HepG2 (cell line): ENCODE measurements around the gene TUBGCP6. TPM values are rescaled to one million over a fixed set of nuclear protein-coding genes. Genes with fewer than 3 reads are reported as not detected.

Experiments
- ATAC-seq: fragments of 200-7000 bp; cut with Tn5 transposase; 3 replicates; pipeline ENCODE4 v1.9.1; 2020; ENCODE audit warnings: mild to moderate bottlenecking, moderate library complexity
- BruUV-seq: library from RNA; stranded (reverse); fragments of 400-500 nt; replicated peaks from 2 replicates; lab custom pipeline; 2021; lab: Mats Ljungman, UMichigan
- CTCF ChIA-PET: fragments of 300-600 bp; formaldehyde crosslinking; extraction: SDS; loops from one replicate; lab custom pipeline; 2021; ENCODE audit warnings: low total read pairs, inconsistent platforms, low intra/inter-chr PET ratio; lab: Yijun Ruan, JAX
- POLR2A ChIA-PET: fragments of 350-600 bp; sonication (Branson Sonifier 250); formaldehyde crosslinking; loops from one replicate; lab custom pipeline; 2020; ENCODE audit warnings: antibody characterized with exemption, inconsistent platforms; lab: Yijun Ruan, JAX
- DNase-seq: peaks from one replicate; pipeline ENCODE4 v3.0.0-alpha.2; 2015; ENCODE audit warnings: low spot score
- FAIRE-seq: peaks from 3 replicates; lab custom pipeline; 2011; peaks lifted over from hg19 to GRCh38; lab: Jason Lieb, UNC
- H2AFZ ChIP-seq: one replicate; pipeline ENCODE4 v1.6.1; 2011; ENCODE audit warnings: low read length, inconsistent platforms
- H3K27ac ChIP-seq: fragments of 300-600 bp; 3 replicates; pipeline ENCODE4 v1.8.0; 2011; ENCODE audit warnings: mixed run types, mild to moderate bottlenecking, mixed read lengths, low read length, inconsistent platforms; ENCODE audit not compliant: insufficient read depth; ENCODE audit errors: extremely low read length
- H3K27me3 ChIP-seq, 2 experiments: fragments of 200-600 bp in 1 of 2; 2 replicates in 1 of 2; 3 replicates in 1 of 2; pipeline versions ENCODE4 v1.6.0 to v1.8.0; 2011; ENCODE audit warnings: low read length in 2 of 2, mild to moderate bottlenecking in 2 of 2, moderate library complexity in 2 of 2, inconsistent platforms in 1 of 2; ENCODE audit not compliant: insufficient read depth in 2 of 2, control insufficient read depth in 1 of 2
- H3K36me3 ChIP-seq, 2 experiments: fragments of 200-600 bp in 1 of 2; replicated peaks in 1 of 2; 2 replicates in 1 of 2; 3 replicates in 1 of 2; pipeline versions ENCODE4 v1.5.1 to v1.8.0; 2011; ENCODE audit warnings: low read length in 2 of 2, inconsistent platforms in 1 of 2; ENCODE audit not compliant: insufficient read depth in 2 of 2, control insufficient read depth in 1 of 2
- H3K4me1 ChIP-seq: 2 replicates; pipeline ENCODE4 v1.5.1; 2012; ENCODE audit warnings: low read length, inconsistent platforms; ENCODE audit not compliant: insufficient read depth
- H3K4me2 ChIP-seq: 2 replicates; pipeline ENCODE4 v1.6.0; 2011; ENCODE audit warnings: low read depth, low read length, inconsistent platforms
- H3K4me3 ChIP-seq, 3 experiments: fragments of 200-600 bp in 1 of 3; sonication (generic), shearing (Covaris generic) in 1 of 3; replicated peaks in 1 of 3; 2 replicates each; pipeline ENCODE4 v1.5.1; 2011 to 2016; ENCODE audit warnings: low read length in 3 of 3, inconsistent platforms in 2 of 3, low read depth in 2 of 3, mild to moderate bottlenecking in 2 of 3, control low read depth in 1 of 3, mixed read lengths in 1 of 3; ENCODE audit not compliant: insufficient read depth in 1 of 3
- H3K79me2 ChIP-seq: one replicate; pipeline ENCODE4 v1.6.1; 2011; ENCODE audit warnings: low read length, inconsistent platforms; ENCODE audit not compliant: insufficient read depth
- H3K9ac ChIP-seq: 2 replicates; pipeline ENCODE4 v1.6.0; 2011; ENCODE audit warnings: mild to moderate bottlenecking, low read depth, low read length, inconsistent platforms; ENCODE audit not compliant: insufficient read depth
- H3K9me3 ChIP-seq: 2 replicates; pipeline ENCODE4 v1.5.1; 2012; ENCODE audit warnings: mild to moderate bottlenecking, low read length
- H4K20me1 ChIP-seq: 2 replicates; pipeline ENCODE4 v1.6.0; 2011; ENCODE audit warnings: inconsistent platforms, mild to moderate bottlenecking, low read length, moderate library complexity; ENCODE audit not compliant: insufficient read depth
- CENPT ChIP-seq: sonication (generic); formaldehyde crosslinking; IDR thresholded peaks from 2 replicates; pipeline ENCODE4 v1.8.0; 2022; ENCODE audit warnings: low read depth, mild to moderate bottlenecking, moderate library complexity, missing genetic modification reagents
- ELF4 ChIP-seq: sonication (generic); formaldehyde crosslinking; IDR thresholded peaks from 2 replicates; pipeline ENCODE4 v1.5.0; 2020; ENCODE audit warnings: missing genetic modification reagents, mild to moderate bottlenecking, moderate library complexity, borderline replicate concordance
- HNRNPH1 ChIP-seq: fragments of 200-400 bp; formaldehyde crosslinking; optimal IDR thresholded peaks from 2 replicates; pipeline ENCODE3; 2017; ENCODE audit warnings: mild to moderate bottlenecking, low read depth, low read length
- HNRNPLL ChIP-seq: fragments of 200-400 bp; formaldehyde crosslinking; IDR thresholded peaks from 2 replicates; pipeline ENCODE4 v1.6.1; 2017; ENCODE audit warnings: mild to moderate bottlenecking, low read depth, low read length; ENCODE audit not compliant: poor library complexity, severe bottlenecking
- JUND ChIP-seq: sonication (generic); formaldehyde crosslinking; IDR thresholded peaks from 2 replicates; pipeline ENCODE4 v1.8.0; 2022; ENCODE audit warnings: mild to moderate bottlenecking, missing genetic modification reagents
- NPAS2 ChIP-seq: sonication (generic); formaldehyde crosslinking; IDR thresholded peaks from 2 replicates; pipeline ENCODE4 v1.8.0; 2022; ENCODE audit warnings: mild to moderate bottlenecking, missing genetic modification reagents, borderline replicate concordance
- RBFOX2 ChIP-seq: fragments of 200-400 bp; formaldehyde crosslinking; IDR thresholded peaks from 2 replicates; pipeline ENCODE4 v1.6.1; 2017; ENCODE audit warnings: low read depth, mild to moderate bottlenecking, low read length
- SMARCC2 ChIP-seq: fragments of 450-650 bp; IDR thresholded peaks from 2 replicates; pipeline ENCODE4 v1.6.1; 2017; ENCODE audit warnings: antibody characterized with exemption, mild to moderate bottlenecking
- TBX2 ChIP-seq: sonication (generic); formaldehyde crosslinking; IDR thresholded peaks from 2 replicates; pipeline ENCODE4 v1.5.0; 2020; ENCODE audit warnings: missing genetic modification reagents, mild to moderate bottlenecking, borderline replicate concordance
- ZBED4 ChIP-seq: sonication (generic); formaldehyde crosslinking; IDR thresholded peaks from 2 replicates; pipeline ENCODE4 v1.4.0; 2020; ENCODE audit warnings: missing genetic modification reagents, borderline replicate concordance
- ZBTB8A ChIP-seq: sonication (generic); formaldehyde crosslinking; IDR thresholded peaks from 2 replicates; pipeline ENCODE4 v1.4.0; 2020; ENCODE audit warnings: mild to moderate bottlenecking, low read depth, missing genetic modification reagents, borderline replicate concordance
- ZMYM3 ChIP-seq: sonication (generic); formaldehyde crosslinking; IDR thresholded peaks from 2 replicates; pipeline ENCODE4 v1.5.1; 2020; ENCODE audit warnings: mild to moderate bottlenecking, missing genetic modification reagents
- ZNF674 ChIP-seq: sonication (generic); formaldehyde crosslinking; IDR thresholded peaks from 2 replicates; pipeline ENCODE4 v1.5.0; 2020; ENCODE audit warnings: low read depth, mild to moderate bottlenecking, missing genetic modification reagents
- WGBS: methylation state at CpG from one replicate; pipeline ENCODE4 v1.1.6; 2017; ENCODE audit warnings: low lambda C conversion rate; 5-methylcytosine and 5-hydroxymethylcytosine counted together
- in situ Hi-C: cut with HindIII; loops from 2 replicates; pipeline ENCODE4 v1.10.0; 2017; ENCODE audit warnings: low pct_unique_long_range_greater_than_20kb; ENCODE audit not compliant: extremely low pct_ligation_motif_present
- intact Hi-C: fragments of 100-400 bp; cut with micrococcal nuclease; formaldehyde crosslinking; loops from one replicate; pipeline ENCODE4 v1.10.0; 2022; ENCODE audit not compliant: unreplicated experiment
- polyA plus RNA-seq, 8 experiments: library from polyadenylated mRNA; depleted of rRNA in 3 of 8; stranded (reverse) in 7 of 8; unstranded in 1 of 8; fragments of >200 nt; fragmentation: Illumina TruSeq in 4 of 8; extraction: Trizol in 4 of 8; gene quantifications; 2 replicates each; pipeline versions ENCODE4 v1.2.1 to v1.2.3, GENCODE V29; 2011 to 2016; ENCODE audit warnings: low read depth in 4 of 8, missing spikeins in 1 of 8, mixed read lengths in 1 of 8; ENCODE audit not compliant: insufficient read depth in 1 of 8
- total RNA-seq, 5 experiments: library from RNA; depleted of rRNA; stranded (reverse); fragments of >200 nt; fragmentation: Illumina TruSeq; extraction: Trizol; gene quantifications; 2 replicates each; pipeline ENCODE4 v1.2.3, GENCODE V29; 2016; ENCODE audit warnings: low read depth in 1 of 5

Gene TUBGCP6
- total and polyA plus RNA-seq, 2 of the 13 experiments (the other 11 are each of a cell fraction or from before 2014, with no cell fraction given), result 14.6 to 15.7 TPM

DNA sequence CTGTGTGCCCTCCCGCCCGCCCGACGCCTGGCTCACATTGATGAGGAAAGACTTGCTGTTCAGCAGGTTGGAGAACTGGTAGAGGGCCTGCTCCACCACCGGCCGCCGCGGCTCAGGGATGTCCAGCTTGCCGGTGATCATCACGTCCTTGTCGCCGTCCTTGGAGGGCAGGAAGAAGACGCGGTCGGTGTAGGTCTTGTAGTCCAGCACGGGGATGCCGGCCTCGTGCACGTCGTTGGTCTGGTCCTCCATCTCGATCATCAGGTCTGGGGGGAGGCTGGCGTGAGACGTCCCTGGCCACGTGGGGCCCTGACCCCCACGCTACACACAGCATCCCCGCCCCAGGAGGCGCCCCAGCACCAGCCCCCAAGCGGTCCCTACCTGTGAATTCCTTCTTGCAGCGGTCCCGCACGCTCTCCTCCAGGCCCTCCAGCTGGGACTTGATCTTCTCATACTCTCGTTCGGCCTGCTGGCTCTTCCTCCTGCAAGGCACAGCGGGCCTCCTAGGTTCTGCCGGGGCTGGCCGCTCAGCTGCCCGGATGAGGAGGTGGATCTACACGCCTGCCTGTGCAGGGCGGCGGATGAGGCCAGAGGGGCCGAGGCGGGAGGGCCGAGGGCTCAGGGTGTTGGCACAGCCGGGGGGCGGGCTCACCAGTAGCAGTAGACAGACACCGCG is 36.0 kb upstream of the TUBGCP6 start:
- H2AFZ ChIP-seq, result no peak overlapping the region
- intact Hi-C loops (no loop called here), in situ Hi-C loops (no loop called here)
- no peak overlapping the region for H3K4me2 ChIP-seq
- ChIA-PET CTCF (no interaction called here), POLR2A (no interaction called here)
- H3K9me3 ChIP-seq, result no peaks in the 10 kb centered on the region
- no peak overlapping the region for H3K9ac ChIP-seq
- DNase-seq, result no peak
- H3K4me1 ChIP-seq, result no peaks in the 10 kb centered on the region
- H3K4me3 ChIP-seq, result no peak overlapping the region
- TSS peak; percentile 60 for BruUV-seq
- H3K27ac ChIP-seq, result no peak overlapping the region
- FAIRE-seq, result no peak
- H3K36me3 ChIP-seq, result peaks cover 32 to 47% of the 10 kb centered on the region in 2 experiments; a peak in 4 of 5 replicates
- H4K20me1 ChIP-seq, result no peaks in the 10 kb centered on the region
- H3K27me3 ChIP-seq, result no peaks in the 10 kb centered on the region
- WGBS, result 93% methylated on average over 41 of the region's 47 CpGs
- no peak for ATAC-seq
- no peaks in the 10 kb centered on the region for H3K79me2 ChIP-seq
- TF ChIP-seq ZBTB8A (CRISPR knock-in tag), result no peak
- TF ChIP-seq RBFOX2, result 0 out of 2 replicates have a peak, but pooled peaks have one; percentile 28

GRCh38 chr22:50280022-50280707 is 35.3 kb upstream of the TUBGCP6 start:
- Histone ChIP-seq H2AFZ (no peak overlapping the region), H3K9me3 (no peaks in the 10 kb centered on the region), H4K20me1 (0 out of 2 replicates have a peak, but pooled peaks cover 1% of the 10 kb centered on the region), H3K27me3 (no peaks in the 10 kb centered on the region), H3K36me3 (peaks cover 35 to 45% of the 10 kb centered on the region in 2 experiments; a peak in 4 of 5 replicates), H3K79me2 (no peaks in the 10 kb centered on the region), H3K4me3 (no peak overlapping the region), H3K9ac (no peak overlapping the region), H3K4me1 (no peaks in the 10 kb centered on the region), H3K27ac (no peak overlapping the region), H3K4me2 (no peak overlapping the region)
- BruUV-seq, result no TSS peak
- in situ Hi-C loops, result no loop called here
- ChIA-PET POLR2A (interaction anchor here (0.9 kb wide), 1 partner anchor 15 kb away, joined by 3 read pairs; no protein-coding TSS in a partner anchor), CTCF (no interaction called here)
- FAIRE-seq, result no peak
- DNase-seq, result no peak
- intact Hi-C loops, result no loop called here
- 98% methylated on average over 9 of the region's 38 CpGs for WGBS
- no peak for ATAC-seq
- TF ChIP-seq SMARCC2 (no peak), ZMYM3 (no peak), HNRNPLL (no peak), ZBED4 (CRISPR knock-in tag) (no peak), NPAS2 (CRISPR knock-in tag) (no peak), ELF4 (CRISPR knock-in tag) (no peak), HNRNPH1 (no peak), ZNF674 (CRISPR knock-in tag) (no peak), TBX2 (CRISPR knock-in tag) (no peak), JUND (no peak), CENPT (CRISPR knock-in tag) (no peak)
